Measurements from ENCODE around the gene TEX2.

The TEX2 gene

GRCh38 chr17:64111831-64112230 is 151.2 kb downstream of the TEX2 start:
- no peak for DNase-seq (ENCODE audit: low read depth)

- no peak for DNase-seq (ENCODE audit: low read depth)
Measured at GRCh38 chr17:64110379-64111152, 152.5 kb downstream of the TEX2 start.

- no peak for DNase-seq (ENCODE audit: low read depth)
Measured at GRCh38 chr17:64109400-64109799, 153.7 kb downstream of the TEX2 start.

GRCh38 chr17:64107500-64108236 is 155.4 kb downstream of the TEX2 start:
- DNase-seq (ENCODE audit: low read depth) = no peak

GRCh38 chr17:64106918-64107317 is 156.1 kb downstream of the TEX2 start:
- DNase-seq (ENCODE audit: low read depth) = no peak

- no peak for DNase-seq (ENCODE audit: low read depth)
Measured at GRCh38 chr17:64103391-64104364, 159.4 kb downstream of the TEX2 start.

GRCh38 chr17:64102627-64103390 is 160.3 kb downstream of the TEX2 start:
- DNase-seq (ENCODE audit: low read depth) = no peak

GRCh38 chr17:64099543-64099942 is 163.5 kb downstream of the TEX2 start:
- no peak for DNase-seq (ENCODE audit: low read depth)

All from non-pigmented ciliary epithelial cell (primary cell).